Caco-2 (cell line): Measurements from ENCODE around the gene FOXP1. TPM values are rescaled to one million over a fixed set of nuclear protein-coding genes. Genes with fewer than 3 reads are reported as not detected.

ENCODE experiments used
- BruUV-seq: library from RNA; stranded (reverse); fragments of 400-500 nt; replicated peaks from 2 replicates; lab custom pipeline; 2021; lab: Mats Ljungman, UMichigan
- CTCF ChIA-PET: fragments of 300-600 bp; sonication (Branson Sonifier 250); formaldehyde crosslinking; loops from one replicate; lab custom pipeline; 2022; ENCODE audit warnings: antibody characterized with exemption; lab: Charles Lee
- POLR2A ChIA-PET: fragments of 300-600 bp; sonication (Branson Sonifier 250); formaldehyde crosslinking; loops from one replicate; lab custom pipeline; 2022; ENCODE audit warnings: antibody characterized with exemption; lab: Charles Lee
- DNase-seq, 2 experiments: peaks; one replicate each; pipeline versions ENCODE4 v3.0.0 to v3.0.0-alpha.2; 2020 to 2022
- H3K27me3 ChIP-seq: replicated peaks from 2 replicates; pipeline ENCODE4 v1.6.0; 2011; ENCODE audit warnings: low read length; ENCODE audit not compliant: control insufficient read depth, insufficient read depth
- H3K36me3 ChIP-seq: 2 replicates; pipeline ENCODE4 v1.5.1; 2011; ENCODE audit warnings: low read length; ENCODE audit not compliant: control insufficient read depth, insufficient read depth
- H3K4me1 ChIP-seq: fragments of 250-450 bp; sonication (Bioruptor Pico); 2 replicates; pipeline ENCODE4 v1.5.1; 2020; ENCODE audit warnings: mild to moderate bottlenecking
- H3K4me3 ChIP-seq: 2 replicates; pipeline ENCODE4 v1.5.1; 2011; ENCODE audit warnings: low read depth, mild to moderate bottlenecking, control low read depth, low read length
- H3K9me3 ChIP-seq: fragments of 250-450 bp; sonication (Bioruptor Pico); 2 replicates; pipeline ENCODE4 v1.5.1; 2020; ENCODE audit warnings: mild to moderate bottlenecking, moderate library complexity
- H3K27ac Mint-ChIP-seq: one replicate; pipeline ENCODE4 v1.8.0; 2022; ENCODE audit warnings: mixed read lengths; ENCODE audit not compliant: unreplicated experiment
- H3K27me3 Mint-ChIP-seq: one replicate; pipeline ENCODE4 v1.8.0; 2022; ENCODE audit warnings: mixed read lengths; ENCODE audit not compliant: insufficient read depth, unreplicated experiment
- H3K36me3 Mint-ChIP-seq: one replicate; pipeline ENCODE4 v1.8.0; 2022; ENCODE audit warnings: mild to moderate bottlenecking, mixed read lengths; ENCODE audit not compliant: insufficient read depth, unreplicated experiment
- H3K4me1 Mint-ChIP-seq: one replicate; pipeline ENCODE4 v1.8.0; 2022; ENCODE audit warnings: low read depth, mixed read lengths; ENCODE audit not compliant: unreplicated experiment
- H3K4me3 Mint-ChIP-seq: one replicate; pipeline ENCODE4 v1.8.0; 2022; ENCODE audit warnings: mild to moderate bottlenecking, moderate library complexity, mixed read lengths; ENCODE audit not compliant: unreplicated experiment
- H3K9me3 Mint-ChIP-seq: one replicate; pipeline ENCODE4 v1.8.0; 2022; ENCODE audit warnings: mixed read lengths; ENCODE audit not compliant: unreplicated experiment
- CTCF ChIP-seq, 2 experiments: fragments of 200-600 bp in 1 of 2; IDR thresholded peaks; 1 replicate in 1 of 2; 2 replicates in 1 of 2; pipeline versions ENCODE4 v1.5.1 to v1.8.0; 2011 to 2022; ENCODE audit warnings: antibody characterized with exemption in 1 of 2, control low read depth in 1 of 2, inconsistent platforms in 1 of 2, low read depth in 1 of 2, low read length in 1 of 2, mild to moderate bottlenecking in 1 of 2, moderate library complexity in 1 of 2; ENCODE audit not compliant: insufficient read depth in 1 of 2, severe bottlenecking in 1 of 2, unreplicated experiment in 1 of 2
- intact Hi-C: fragments of 100-400 bp; cut with micrococcal nuclease; formaldehyde crosslinking; loops from one replicate; pipeline ENCODE4 v1.10.0; 2022; ENCODE audit not compliant: unreplicated experiment
- total RNA-seq: library from RNA; stranded (reverse); gene quantifications from 2 replicates; pipeline ENCODE4 v1.2.3, GENCODE V29; 2022

Gene FOXP1
- total RNA-seq, 1 experiment from 2014 or later, result 131 TPM

GRCh38 chr3:71206305-71207165 is 377.0 kb downstream of the FOXP1 start:
- intact Hi-C loops, result no loop called here
- Mint-ChIP-seq H3K27ac (peak overlapping the region; percentile 93), H3K36me3 (peaks cover 19% of the 10 kb centered on the region), H3K4me3 (peak overlapping the region; percentile 66), H3K9me3 (no peaks in the 10 kb centered on the region), H3K27me3 (no peaks in the 10 kb centered on the region), H3K4me1 (peaks cover 64% of the 10 kb centered on the region)
- Histone ChIP-seq H3K27me3 (no peaks in the 10 kb centered on the region), H3K4me1 (peaks cover 73% of the 10 kb centered on the region), H3K36me3 (no peaks in the 10 kb centered on the region), H3K4me3 (peak overlapping the region; percentile 19), H3K9me3 (no peaks in the 10 kb centered on the region)
- ChIA-PET CTCF (no interaction called here), POLR2A (no interaction called here)
- BruUV-seq, result no TSS peak
- no peak for DNase-seq
- TF ChIP-seq CTCF (IDR thresholded peaks at IDR 0.05; ENCODE audit: insufficient read depth in 1 of 2, low read depth in 1 of 2, low read length in 1 of 2, severe bottlenecking in 1 of 2, unreplicated experiment in 1 of 2), result no peak

GRCh38 chr3:71203727-71204488 is 379.6 kb downstream of the FOXP1 start:
- ChIA-PET CTCF (interaction anchor here (0.5 kb wide), 1 partner anchor 10 kb away, joined by 3 read pairs; no protein-coding TSS in a partner anchor), POLR2A (no interaction called here)
- Histone ChIP-seq H3K36me3 (no peaks in the 10 kb centered on the region), H3K4me3 (no peak overlapping the region), H3K9me3 (no peaks in the 10 kb centered on the region), H3K4me1 (peaks cover 49% of the 10 kb centered on the region), H3K27me3 (no peaks in the 10 kb centered on the region)
- Mint-ChIP-seq H3K27me3 (no peaks in the 10 kb centered on the region), H3K9me3 (no peaks in the 10 kb centered on the region), H3K36me3 (peaks cover 10% of the 10 kb centered on the region), H3K4me3 (no peak overlapping the region), H3K4me1 (peaks cover 49% of the 10 kb centered on the region), H3K27ac (peak overlapping the region; percentile 14)
- intact Hi-C loops, result no loop called here
- no peak for DNase-seq
- no TSS peak for BruUV-seq
- no peak for TF ChIP-seq CTCF (IDR thresholded peaks at IDR 0.05; ENCODE audit: insufficient read depth in 1 of 2, low read depth in 1 of 2, low read length in 1 of 2, severe bottlenecking in 1 of 2, unreplicated experiment in 1 of 2)

GRCh38 chr3:71202848-71203533 is 380.5 kb downstream of the FOXP1 start:
- no peak for TF ChIP-seq CTCF (IDR thresholded peaks at IDR 0.05; ENCODE audit: insufficient read depth in 1 of 2, low read depth in 1 of 2, low read length in 1 of 2, severe bottlenecking in 1 of 2, unreplicated experiment in 1 of 2)
- Mint-ChIP-seq H3K9me3 (no peaks in the 10 kb centered on the region), H3K27ac (peak overlapping the region; percentile 14), H3K4me3 (no peak overlapping the region), H3K36me3 (peaks cover 10% of the 10 kb centered on the region), H3K27me3 (no peaks in the 10 kb centered on the region), H3K4me1 (peaks cover 40% of the 10 kb centered on the region)
- ChIA-PET POLR2A (no interaction called here), CTCF (no interaction called here)
- Histone ChIP-seq H3K4me1 (peaks cover 45% of the 10 kb centered on the region), H3K9me3 (no peaks in the 10 kb centered on the region), H3K27me3 (no peaks in the 10 kb centered on the region), H3K4me3 (no peak overlapping the region), H3K36me3 (no peaks in the 10 kb centered on the region)
- intact Hi-C loops, result no loop called here
- no peak for DNase-seq
- no TSS peak for BruUV-seq
